Lower leg skin (tissue), 3 donors: ENCODE results near the gene PRX.

Experiments
- POLR2A ChIP-seq, 2 donors: fragments of 450-650 bp; IDR thresholded peaks; one replicate each; pipeline ENCODE4 v1.6.1; 2016 to 2017; ENCODE audit warnings: antibody characterized with exemption in 2 of 2, mild to moderate bottlenecking in 1 of 2, moderate library complexity in 1 of 2
- TF ChIP-seq, protein P1 (sequence below), 3 donors: fragments of 450-650 bp; IDR thresholded peaks; one replicate each; pipeline ENCODE4 v1.5.1; 2016; ENCODE audit warnings: antibody characterized with exemption in 3 of 3, mild to moderate bottlenecking in 3 of 3, moderate library complexity in 2 of 3

- TF ChIP-seq, protein P1, sequence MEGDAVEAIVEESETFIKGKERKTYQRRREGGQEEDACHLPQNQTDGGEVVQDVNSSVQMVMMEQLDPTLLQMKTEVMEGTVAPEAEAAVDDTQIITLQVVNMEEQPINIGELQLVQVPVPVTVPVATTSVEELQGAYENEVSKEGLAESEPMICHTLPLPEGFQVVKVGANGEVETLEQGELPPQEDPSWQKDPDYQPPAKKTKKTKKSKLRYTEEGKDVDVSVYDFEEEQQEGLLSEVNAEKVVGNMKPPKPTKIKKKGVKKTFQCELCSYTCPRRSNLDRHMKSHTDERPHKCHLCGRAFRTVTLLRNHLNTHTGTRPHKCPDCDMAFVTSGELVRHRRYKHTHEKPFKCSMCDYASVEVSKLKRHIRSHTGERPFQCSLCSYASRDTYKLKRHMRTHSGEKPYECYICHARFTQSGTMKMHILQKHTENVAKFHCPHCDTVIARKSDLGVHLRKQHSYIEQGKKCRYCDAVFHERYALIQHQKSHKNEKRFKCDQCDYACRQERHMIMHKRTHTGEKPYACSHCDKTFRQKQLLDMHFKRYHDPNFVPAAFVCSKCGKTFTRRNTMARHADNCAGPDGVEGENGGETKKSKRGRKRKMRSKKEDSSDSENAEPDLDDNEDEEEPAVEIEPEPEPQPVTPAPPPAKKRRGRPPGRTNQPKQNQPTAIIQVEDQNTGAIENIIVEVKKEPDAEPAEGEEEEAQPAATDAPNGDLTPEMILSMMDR (IDR thresholded peaks at IDR 0.05), result no peak
- no peak for TF ChIP-seq POLR2A (IDR thresholded peaks at IDR 0.05)
These were observed 4.4 kb upstream of the PRX start for GRCh38 chr19:40417643-40417981.
